ENCODE measurements around the gene POPDC2. TPM values are rescaled to one million over a fixed set of nuclear protein-coding genes. Genes with fewer than 3 reads are reported as not detected.

The POPDC2 gene
- total and polyA plus RNA-seq, 10 of the 15 experiments (the other 5 are each of a cell fraction or from before 2014, with no cell fraction given): 1.8 to 12.7 (median 3.5) TPM

DNA sequence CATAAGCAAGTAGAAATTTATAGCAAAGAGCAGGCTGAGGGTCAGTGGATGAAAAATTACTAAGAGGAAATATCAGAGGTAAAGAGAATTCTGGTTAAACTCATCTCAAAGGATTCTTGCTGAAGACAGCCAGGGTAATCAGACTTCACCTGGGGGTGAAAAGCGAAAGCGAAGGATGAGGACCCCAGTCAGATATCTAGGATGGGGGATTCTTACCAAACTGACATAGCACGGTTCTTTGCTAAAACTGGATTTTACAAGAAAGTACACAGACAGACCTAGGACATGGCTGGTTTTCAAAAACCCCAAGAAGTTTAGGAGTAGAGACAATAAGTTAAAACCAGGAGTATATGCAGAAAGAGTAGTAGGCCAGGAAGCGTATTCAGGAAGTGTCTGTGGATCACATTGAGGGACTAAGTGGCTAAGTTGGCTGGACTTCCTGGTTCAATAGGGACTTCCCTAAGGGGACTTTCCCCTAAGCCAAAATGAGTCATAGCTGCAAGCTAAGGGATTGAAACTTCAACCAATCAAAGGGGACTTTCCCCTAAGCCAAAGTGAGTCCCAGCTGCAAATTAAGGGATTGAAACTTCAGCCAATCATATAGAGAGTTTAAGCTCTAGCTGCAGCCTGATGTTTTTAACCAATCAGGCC, 40.0 kb upstream of the POPDC2 start (continued):
- TF ChIP-seq SMAD5 (IDR thresholded peaks at IDR 0.05; ENCODE audit: low read depth): no peak
- TF ChIP-seq RB1 (IDR thresholded peaks at IDR 0.05; ENCODE audit: borderline replicate concordance): no peak
- peak; percentile 53; the same call in 1 of the 2 replicates for TF ChIP-seq CREM (IDR thresholded peaks at IDR 0.05; ENCODE audit: low read depth)
- no peak for TF ChIP-seq ZSCAN29 (IDR thresholded peaks at IDR 0.05)
- TF ChIP-seq POU2F2 (IDR thresholded peaks at IDR 0.05; ENCODE audit: borderline replicate concordance, low read depth, low read length): no peak
- no peak for TF ChIP-seq YY1 (IDR thresholded peaks at IDR 0.05; ENCODE audit: low read depth, low read length)
- TF ChIP-seq NRF1 (conservative IDR thresholded peaks at IDR 0.05; ENCODE audit: low read depth, low read length): no peak
- no peak for TF ChIP-seq CHD1 (IDR thresholded peaks at IDR 0.05; ENCODE audit: low read depth, low read length)
- TF ChIP-seq KAT2A (conservative IDR thresholded peaks at IDR 0.05; ENCODE audit: control insufficient read depth, low read depth, low read length): no peak
- no peak for TF ChIP-seq NFYA (IDR thresholded peaks at IDR 0.05; ENCODE audit: borderline replicate concordance, low read depth, low read length)
- peak; percentile 78 for TF ChIP-seq BCL11A (IDR thresholded peaks at IDR 0.05; ENCODE audit: low read depth, low read length)
- no peak for TF ChIP-seq IRF5 (IDR thresholded peaks at IDR 0.05; ENCODE audit: borderline replicate concordance)
- peak; percentile 58; the same call in 1 of the 2 replicates for TF ChIP-seq HDGF (IDR thresholded peaks at IDR 0.05)
- no peak for TF ChIP-seq FOXK2 (IDR thresholded peaks at IDR 0.05)
- TF ChIP-seq NFIC (IDR thresholded peaks at IDR 0.05; ENCODE audit: low read depth, low read length): peak; percentile 69
- no peak for TF ChIP-seq SMC3 (IDR thresholded peaks at IDR 0.05; ENCODE audit: borderline replicate concordance, low read length)
- no peak for TF ChIP-seq TCF7 (IDR thresholded peaks at IDR 0.05; ENCODE audit: borderline replicate concordance)
- peak; percentile 93 for TF ChIP-seq IKZF1 (conservative IDR thresholded peaks at IDR 0.05)
- TF ChIP-seq NFYB (IDR thresholded peaks at IDR 0.05; ENCODE audit: insufficient read depth, low read depth, low read length): peak; percentile 68; the same call in 1 of the 2 replicates
- TF ChIP-seq HSF1 (IDR thresholded peaks at IDR 0.05; ENCODE audit: low read depth, low read length): no peak
- TF ChIP-seq, protein P1, sequence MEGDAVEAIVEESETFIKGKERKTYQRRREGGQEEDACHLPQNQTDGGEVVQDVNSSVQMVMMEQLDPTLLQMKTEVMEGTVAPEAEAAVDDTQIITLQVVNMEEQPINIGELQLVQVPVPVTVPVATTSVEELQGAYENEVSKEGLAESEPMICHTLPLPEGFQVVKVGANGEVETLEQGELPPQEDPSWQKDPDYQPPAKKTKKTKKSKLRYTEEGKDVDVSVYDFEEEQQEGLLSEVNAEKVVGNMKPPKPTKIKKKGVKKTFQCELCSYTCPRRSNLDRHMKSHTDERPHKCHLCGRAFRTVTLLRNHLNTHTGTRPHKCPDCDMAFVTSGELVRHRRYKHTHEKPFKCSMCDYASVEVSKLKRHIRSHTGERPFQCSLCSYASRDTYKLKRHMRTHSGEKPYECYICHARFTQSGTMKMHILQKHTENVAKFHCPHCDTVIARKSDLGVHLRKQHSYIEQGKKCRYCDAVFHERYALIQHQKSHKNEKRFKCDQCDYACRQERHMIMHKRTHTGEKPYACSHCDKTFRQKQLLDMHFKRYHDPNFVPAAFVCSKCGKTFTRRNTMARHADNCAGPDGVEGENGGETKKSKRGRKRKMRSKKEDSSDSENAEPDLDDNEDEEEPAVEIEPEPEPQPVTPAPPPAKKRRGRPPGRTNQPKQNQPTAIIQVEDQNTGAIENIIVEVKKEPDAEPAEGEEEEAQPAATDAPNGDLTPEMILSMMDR (IDR thresholded peaks at IDR 0.05 in 2 of 3, conservative IDR thresholded peaks at IDR 0.05 in 1 of 3; ENCODE audit: control insufficient read depth in 2 of 3, extremely low read depth in 1 of 3, insufficient read depth in 1 of 3, low read depth in 3 of 3, low read length in 3 of 3): no peak
- TF ChIP-seq, protein P2, sequence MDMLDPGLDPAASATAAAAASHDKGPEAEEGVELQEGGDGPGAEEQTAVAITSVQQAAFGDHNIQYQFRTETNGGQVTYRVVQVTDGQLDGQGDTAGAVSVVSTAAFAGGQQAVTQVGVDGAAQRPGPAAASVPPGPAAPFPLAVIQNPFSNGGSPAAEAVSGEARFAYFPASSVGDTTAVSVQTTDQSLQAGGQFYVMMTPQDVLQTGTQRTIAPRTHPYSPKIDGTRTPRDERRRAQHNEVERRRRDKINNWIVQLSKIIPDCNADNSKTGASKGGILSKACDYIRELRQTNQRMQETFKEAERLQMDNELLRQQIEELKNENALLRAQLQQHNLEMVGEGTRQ (IDR thresholded peaks at IDR 0.05; ENCODE audit: borderline replicate concordance, low read depth, low read length): no peak
- peak; percentile 69 for TF ChIP-seq RUNX3 (IDR thresholded peaks at IDR 0.05; ENCODE audit: low read length)
- TF ChIP-seq TARDBP (IDR thresholded peaks at IDR 0.05; ENCODE audit: borderline replicate concordance): no peak
- no peak for TF ChIP-seq E2F4 (IDR thresholded peaks at IDR 0.05; ENCODE audit: low read depth, low read length)
- TF ChIP-seq ETV6 (conservative IDR thresholded peaks at IDR 0.05 in 1 of 2, IDR thresholded peaks at IDR 0.05 in 1 of 2; ENCODE audit: borderline replicate concordance in 1 of 2, low read depth in 1 of 2): peak in 1 of 2 experiments; percentile 83; a peak in 2 of 4 replicates
